ENCODE results near the gene KLK15.

KLK15 gene

DNA sequence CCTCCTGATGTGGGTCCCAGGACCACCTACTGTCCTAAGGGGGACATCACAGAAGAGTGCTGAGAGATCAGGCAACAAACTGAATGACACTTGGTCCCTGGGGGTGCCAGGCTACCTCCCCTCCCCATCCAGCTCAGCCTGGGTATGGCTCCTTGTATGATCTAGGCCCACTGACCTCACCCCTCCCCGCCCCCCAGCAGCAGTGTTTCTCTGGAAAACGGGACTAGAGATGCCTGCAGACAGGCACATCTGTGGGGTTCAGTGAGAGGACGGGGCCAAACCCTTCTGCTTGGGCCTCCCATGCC lies 33.9 kb downstream of the KLK15 start:
- no peak overlapping the region for H3K4me3 Mint-ChIP-seq
- H3K9me3 Mint-ChIP-seq: no peaks in the 10 kb centered on the region
- no peak overlapping the region for H3K27ac Mint-ChIP-seq
- H3K4me1 Mint-ChIP-seq (ENCODE audit: low read depth): peaks cover 23% of the 10 kb centered on the region
- H3K27me3 Mint-ChIP-seq (ENCODE audit: low read depth): no peaks in the 10 kb centered on the region
- peaks cover 18% of the 10 kb centered on the region for H3K36me3 Mint-ChIP-seq (ENCODE audit: low read depth)

DNA sequence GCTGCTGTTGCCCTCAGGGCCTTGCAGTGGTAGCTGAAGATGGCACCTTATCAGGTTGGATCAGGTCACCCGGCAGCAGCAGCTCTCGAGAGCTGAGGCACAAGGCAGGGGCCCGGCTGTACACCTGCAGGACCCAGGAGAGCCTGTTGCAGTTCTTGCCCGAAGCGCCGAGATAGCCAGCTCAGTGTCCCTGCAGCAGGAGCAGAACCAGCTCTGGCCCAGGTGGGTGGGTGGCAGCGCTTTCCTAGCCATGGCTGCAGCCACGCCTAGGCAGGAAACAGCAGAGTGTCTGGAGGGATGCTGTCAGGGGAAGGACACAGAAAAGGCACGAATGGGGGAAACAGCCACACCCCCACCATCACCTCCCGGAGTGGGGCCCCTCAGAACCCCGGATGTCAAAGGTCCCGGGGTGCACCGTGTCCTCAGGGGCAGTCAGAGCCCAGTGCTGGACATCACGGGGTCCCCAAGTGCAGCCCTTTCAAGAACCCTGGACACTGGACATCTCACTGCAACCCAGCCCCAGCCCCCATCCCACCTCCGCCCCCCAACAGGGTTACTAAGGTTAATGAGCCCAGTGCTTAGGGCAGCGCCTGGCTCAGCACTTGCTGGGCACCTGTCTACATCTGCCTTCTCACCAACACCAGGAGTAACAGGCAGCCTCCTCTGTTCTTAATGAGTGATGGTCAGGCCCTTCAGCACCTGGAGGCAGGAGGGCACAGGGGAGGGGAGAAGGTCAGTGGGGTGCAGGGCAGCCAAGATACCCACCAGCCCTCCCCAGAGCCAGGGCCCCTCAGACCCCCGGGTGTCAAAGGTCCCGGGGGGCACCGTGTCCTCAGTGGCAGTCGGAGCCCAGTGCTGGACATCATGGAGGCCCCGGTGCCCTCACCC lies 34.5 kb downstream of the KLK15 start:
- Mint-ChIP-seq H3K36me3 (ENCODE audit: low read depth) (peaks cover 16% of the 10 kb centered on the region), H3K4me1 (ENCODE audit: low read depth) (peaks cover 25% of the 10 kb centered on the region), H3K9me3 (no peaks in the 10 kb centered on the region), H3K27ac (no peak overlapping the region), H3K27me3 (ENCODE audit: low read depth) (no peaks in the 10 kb centered on the region), H3K4me3 (no peak overlapping the region)

DNA sequence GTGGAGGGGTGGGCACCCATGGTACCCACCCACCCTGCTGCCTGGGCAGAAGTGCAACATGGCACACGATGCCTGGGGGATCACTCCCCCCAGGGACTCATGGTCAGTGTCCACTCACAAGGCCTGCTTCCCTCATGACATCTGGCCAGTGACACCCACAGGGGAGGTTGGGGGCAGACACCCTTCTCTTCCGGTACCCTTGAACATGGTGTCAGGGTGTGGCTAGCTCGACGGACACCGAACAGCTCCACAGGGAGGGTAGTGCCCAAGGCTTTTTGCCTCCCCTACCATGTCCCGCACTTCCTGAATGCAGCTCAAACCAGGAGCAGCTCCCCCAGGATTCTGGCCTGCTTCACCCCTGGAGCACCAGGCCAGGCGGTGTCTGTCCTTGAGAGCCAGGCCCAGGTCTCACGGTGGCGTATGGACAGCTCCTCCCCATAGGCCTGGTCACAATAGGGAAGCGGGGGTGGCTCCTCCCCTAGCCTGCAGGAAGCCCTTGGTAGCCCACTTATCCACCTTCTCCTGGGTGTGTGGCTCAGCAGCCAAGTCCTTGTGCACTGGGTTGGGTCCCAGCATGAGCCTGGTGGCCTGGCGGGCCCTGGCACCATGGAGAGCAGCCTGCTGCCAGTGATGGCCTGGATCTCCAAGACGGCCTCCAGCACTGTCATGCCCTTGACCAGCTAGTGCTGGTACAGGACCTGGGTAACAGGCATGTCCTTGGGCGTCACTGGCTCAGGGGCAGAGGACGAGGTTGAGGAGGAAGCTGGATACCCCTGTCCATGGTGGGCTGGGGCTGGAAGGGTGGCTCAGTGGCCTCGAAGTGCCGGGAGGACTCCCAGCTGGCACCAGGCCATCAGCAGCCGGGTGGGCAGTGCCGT lies 35.4 kb downstream of the KLK15 start:
- H3K4me1 Mint-ChIP-seq (ENCODE audit: low read depth): peaks cover 18% of the 10 kb centered on the region
- no peak overlapping the region for H3K4me3 Mint-ChIP-seq
- no peaks in the 10 kb centered on the region for H3K27me3 Mint-ChIP-seq (ENCODE audit: low read depth)
- peaks cover 16% of the 10 kb centered on the region for H3K36me3 Mint-ChIP-seq (ENCODE audit: low read depth)
- H3K27ac Mint-ChIP-seq: no peak overlapping the region
- no peaks in the 10 kb centered on the region for H3K9me3 Mint-ChIP-seq

DNA sequence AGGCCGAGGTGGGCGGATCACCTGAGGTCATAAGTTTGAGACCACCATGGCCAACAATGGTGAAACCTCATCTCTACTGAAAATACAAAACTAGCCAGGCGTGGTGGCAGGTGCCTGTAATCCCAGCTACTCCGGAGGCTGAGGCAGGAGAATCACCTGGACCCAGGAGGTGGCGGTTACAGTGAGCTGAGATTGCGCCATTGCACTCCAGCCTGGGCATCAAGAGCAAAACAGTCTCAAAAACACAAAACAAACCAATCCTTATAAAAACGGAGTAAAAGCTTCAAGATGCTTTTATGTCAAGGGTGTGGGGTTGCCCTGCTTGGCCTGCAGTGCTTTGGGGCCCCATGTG lies 36.0 kb downstream of the KLK15 start:
- H3K27ac Mint-ChIP-seq: no peak overlapping the region
- no peaks in the 10 kb centered on the region for H3K27me3 Mint-ChIP-seq (ENCODE audit: low read depth)
- no peak overlapping the region for H3K4me3 Mint-ChIP-seq
- peaks cover 13% of the 10 kb centered on the region for H3K36me3 Mint-ChIP-seq (ENCODE audit: low read depth)
- no peaks in the 10 kb centered on the region for H3K9me3 Mint-ChIP-seq
- peaks cover 13% of the 10 kb centered on the region for H3K4me1 Mint-ChIP-seq (ENCODE audit: low read depth)

DNA sequence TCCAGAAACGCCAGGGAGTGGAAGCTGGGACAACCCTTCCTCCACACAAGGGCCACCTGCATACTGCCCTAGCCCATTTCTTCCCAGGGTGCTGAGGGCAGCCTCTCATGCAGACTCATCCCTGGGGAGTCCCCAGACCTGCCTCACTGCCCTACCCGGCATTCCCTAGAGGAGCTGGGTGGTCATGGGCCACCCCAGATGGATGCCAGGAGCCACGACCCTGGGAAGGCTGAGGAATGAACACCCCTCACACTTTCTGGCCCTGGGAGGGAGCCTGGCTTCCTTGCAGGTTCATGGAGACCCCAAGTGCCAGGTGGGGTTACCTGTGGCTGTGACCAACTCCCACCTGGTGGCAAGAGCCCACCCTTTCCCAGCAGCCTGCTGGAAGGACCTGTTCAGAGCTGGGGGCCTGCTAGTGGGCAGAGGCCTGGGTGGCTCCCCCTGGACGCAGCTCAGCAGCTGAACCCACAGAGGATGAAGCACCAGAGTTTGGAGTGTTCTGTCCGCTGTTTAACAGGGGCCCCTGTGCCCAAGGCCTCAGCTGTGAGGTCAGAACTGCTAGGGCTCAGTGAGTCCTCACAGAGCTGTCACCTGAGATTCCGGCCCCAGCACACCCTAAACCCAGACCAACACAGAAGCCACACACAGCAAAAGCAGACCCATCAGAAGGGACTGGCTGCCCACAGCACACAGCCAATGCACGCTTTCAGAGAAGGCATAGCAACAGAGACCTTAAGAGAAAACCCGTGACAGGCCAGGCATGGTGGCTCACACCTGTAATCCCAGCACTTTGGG lies 36.5 kb downstream of the KLK15 start:
- Mint-ChIP-seq H3K27ac (no peak overlapping the region), H3K36me3 (ENCODE audit: low read depth) (peaks cover 13% of the 10 kb centered on the region), H3K4me1 (ENCODE audit: low read depth) (peaks cover 7% of the 10 kb centered on the region), H3K9me3 (no peaks in the 10 kb centered on the region), H3K4me3 (no peak overlapping the region), H3K27me3 (ENCODE audit: low read depth) (no peaks in the 10 kb centered on the region)

DNA sequence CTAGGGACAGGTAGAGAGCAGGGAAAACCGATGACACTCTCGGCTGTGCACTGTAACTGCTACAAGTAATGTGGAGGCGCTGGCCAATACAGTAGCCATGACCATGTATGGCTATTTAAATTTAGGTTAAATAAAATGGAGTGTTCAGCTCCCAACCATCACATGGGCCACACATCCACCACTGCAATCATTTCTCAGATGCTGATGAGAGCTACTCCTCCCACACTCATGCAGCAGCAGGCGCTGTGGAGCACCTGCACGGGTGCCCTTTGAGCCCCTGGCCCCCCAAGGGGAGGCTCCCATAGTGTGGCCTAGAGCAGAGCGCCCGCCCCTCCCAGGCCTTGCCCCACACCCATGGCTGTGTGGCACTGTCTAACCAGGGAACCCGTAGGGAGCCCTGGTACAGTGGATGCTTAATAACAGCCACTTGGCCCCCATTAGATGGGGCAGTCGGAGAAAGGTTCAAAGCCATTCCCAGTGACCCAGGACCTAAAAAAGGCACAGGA lies 37.2 kb downstream of the KLK15 start:
- Mint-ChIP-seq H3K36me3 (ENCODE audit: low read depth) (peaks cover 12% of the 10 kb centered on the region), H3K27ac (no peak overlapping the region), H3K4me3 (no peak overlapping the region), H3K9me3 (no peaks in the 10 kb centered on the region), H3K4me1 (ENCODE audit: low read depth) (peaks cover 7% of the 10 kb centered on the region), H3K27me3 (ENCODE audit: low read depth) (no peaks in the 10 kb centered on the region)

- Mint-ChIP-seq H3K9me3 (no peaks in the 10 kb centered on the region), H3K27ac (no peak overlapping the region), H3K4me1 (ENCODE audit: low read depth) (peaks cover 7% of the 10 kb centered on the region), H3K4me3 (no peak overlapping the region), H3K27me3 (ENCODE audit: low read depth) (no peaks in the 10 kb centered on the region), H3K36me3 (ENCODE audit: low read depth) (peaks cover 7% of the 10 kb centered on the region)
These were observed 37.7 kb downstream of the KLK15 start for GRCh38 chr19:50795664-50796073.

DNA sequence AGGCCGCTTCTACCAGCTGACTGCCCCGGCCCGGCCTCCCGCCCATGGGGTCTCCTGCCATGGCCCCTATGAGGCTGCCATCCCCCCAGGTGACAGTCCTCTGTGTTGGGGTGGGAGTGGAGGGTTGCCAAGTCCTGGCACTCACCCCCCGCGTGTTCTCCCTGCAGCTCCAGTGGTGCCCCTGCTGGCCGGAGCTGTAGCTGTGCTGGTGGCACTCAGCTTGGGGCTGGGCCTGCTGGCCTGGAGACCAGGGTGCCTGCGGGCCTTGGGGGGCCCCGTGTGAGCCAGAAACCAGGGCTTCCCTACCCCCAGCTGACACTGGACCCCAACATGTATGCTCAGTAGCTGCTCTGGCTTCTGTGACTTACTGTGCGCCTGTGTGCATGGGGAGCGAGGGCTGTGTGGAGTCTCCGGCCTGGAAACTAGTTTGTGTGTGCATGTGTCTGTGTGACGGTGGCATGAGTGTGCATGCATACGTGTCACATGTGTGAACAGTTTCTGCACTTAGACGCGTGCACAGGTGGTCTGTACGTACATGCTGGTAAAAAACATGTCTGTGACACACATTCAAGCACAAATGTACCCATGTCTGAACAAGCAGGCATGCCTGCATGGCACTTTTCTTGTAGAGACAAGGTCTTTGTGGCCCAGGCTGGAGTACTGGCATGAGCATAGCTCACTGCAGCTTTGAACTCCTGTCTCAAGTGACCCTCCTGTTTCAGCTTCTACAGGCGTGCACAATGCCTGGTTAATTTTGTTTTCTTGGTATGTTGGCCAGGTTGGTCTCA lies 38.3 kb downstream of the KLK15 start:
- Mint-ChIP-seq H3K27ac (no peak overlapping the region), H3K4me1 (ENCODE audit: low read depth) (peaks cover 6% of the 10 kb centered on the region), H3K9me3 (no peaks in the 10 kb centered on the region), H3K36me3 (ENCODE audit: low read depth) (peaks cover 5% of the 10 kb centered on the region), H3K4me3 (no peak overlapping the region), H3K27me3 (ENCODE audit: low read depth) (no peaks in the 10 kb centered on the region)

DNA sequence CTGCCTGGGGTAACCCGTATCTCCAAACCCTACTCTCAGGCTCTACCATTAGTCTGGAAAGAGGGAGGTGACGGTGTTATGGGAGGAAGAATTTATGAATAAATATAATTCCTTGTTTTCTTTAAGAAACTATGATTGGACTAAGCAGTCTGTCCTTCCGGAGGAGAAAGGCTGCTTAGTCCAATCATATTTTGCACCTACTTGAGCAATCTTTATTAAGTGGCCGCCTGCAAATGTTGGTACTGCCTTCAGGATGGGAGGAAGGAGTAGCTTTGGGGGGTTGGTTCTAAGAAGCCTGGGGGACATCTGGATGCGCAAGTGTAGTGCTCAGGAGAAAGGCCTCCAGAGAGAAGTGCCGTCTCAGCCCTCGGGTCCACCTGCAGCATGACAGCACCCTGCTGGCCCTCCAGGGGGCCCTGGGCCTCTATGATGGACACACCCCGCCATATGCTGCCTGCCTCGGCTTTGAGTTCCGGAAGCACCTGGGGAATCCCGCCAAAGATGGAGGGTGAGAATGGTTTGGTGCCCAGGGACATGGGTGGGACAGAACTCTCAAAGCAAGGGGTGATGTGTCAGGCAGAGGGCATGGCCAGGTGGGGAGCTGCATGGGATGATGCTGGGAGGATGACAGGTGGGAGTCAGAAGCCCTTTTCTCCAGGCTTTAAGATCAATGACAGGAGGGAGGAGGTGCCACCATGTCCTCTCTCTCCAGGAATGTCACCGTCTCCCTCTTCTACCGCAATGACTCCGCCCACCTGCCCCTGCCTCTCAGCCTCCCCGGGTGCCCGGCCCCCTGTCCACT lies 39.1 kb downstream of the KLK15 start:
- no peak overlapping the region for H3K4me3 Mint-ChIP-seq
- no peaks in the 10 kb centered on the region for H3K9me3 Mint-ChIP-seq
- H3K4me1 Mint-ChIP-seq (ENCODE audit: low read depth): peaks cover 4% of the 10 kb centered on the region
- peak overlapping the region; percentile 57 for H3K27ac Mint-ChIP-seq
- no peaks in the 10 kb centered on the region for H3K27me3 Mint-ChIP-seq (ENCODE audit: low read depth)
- peaks cover 5% of the 10 kb centered on the region for H3K36me3 Mint-ChIP-seq (ENCODE audit: low read depth)

DNA sequence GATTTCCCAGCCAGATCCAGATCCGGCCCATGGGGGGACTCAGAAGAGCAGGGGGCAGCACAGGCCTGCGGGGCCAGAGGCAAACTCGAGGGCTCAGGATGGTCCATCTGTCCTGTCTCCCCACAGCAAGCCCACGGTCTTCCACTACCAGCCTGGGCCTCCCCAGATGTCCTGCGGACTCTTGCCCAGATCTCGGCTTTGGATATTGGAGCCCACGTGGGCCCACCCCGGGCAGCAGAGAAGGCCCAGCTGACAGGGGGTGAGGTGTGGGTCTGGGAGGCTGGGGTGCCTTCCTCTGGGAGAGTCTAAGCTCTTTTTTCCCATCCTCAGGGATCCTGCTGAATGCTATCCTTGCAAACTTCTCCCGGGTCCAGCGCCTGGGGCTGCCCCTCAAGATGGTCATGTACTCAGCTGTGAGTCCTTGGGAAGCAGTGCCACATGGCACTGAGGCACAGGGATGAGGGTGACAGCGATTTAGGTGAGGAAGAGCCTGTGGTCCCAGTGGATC lies 39.8 kb downstream of the KLK15 start:
- Mint-ChIP-seq H3K4me3 (no peak overlapping the region), H3K27ac (peak overlapping the region; percentile 26), H3K9me3 (no peaks in the 10 kb centered on the region), H3K27me3 (ENCODE audit: low read depth) (no peaks in the 10 kb centered on the region), H3K36me3 (ENCODE audit: low read depth) (peaks cover 5% of the 10 kb centered on the region), H3K4me1 (ENCODE audit: low read depth) (peaks cover 4% of the 10 kb centered on the region)

DNA sequence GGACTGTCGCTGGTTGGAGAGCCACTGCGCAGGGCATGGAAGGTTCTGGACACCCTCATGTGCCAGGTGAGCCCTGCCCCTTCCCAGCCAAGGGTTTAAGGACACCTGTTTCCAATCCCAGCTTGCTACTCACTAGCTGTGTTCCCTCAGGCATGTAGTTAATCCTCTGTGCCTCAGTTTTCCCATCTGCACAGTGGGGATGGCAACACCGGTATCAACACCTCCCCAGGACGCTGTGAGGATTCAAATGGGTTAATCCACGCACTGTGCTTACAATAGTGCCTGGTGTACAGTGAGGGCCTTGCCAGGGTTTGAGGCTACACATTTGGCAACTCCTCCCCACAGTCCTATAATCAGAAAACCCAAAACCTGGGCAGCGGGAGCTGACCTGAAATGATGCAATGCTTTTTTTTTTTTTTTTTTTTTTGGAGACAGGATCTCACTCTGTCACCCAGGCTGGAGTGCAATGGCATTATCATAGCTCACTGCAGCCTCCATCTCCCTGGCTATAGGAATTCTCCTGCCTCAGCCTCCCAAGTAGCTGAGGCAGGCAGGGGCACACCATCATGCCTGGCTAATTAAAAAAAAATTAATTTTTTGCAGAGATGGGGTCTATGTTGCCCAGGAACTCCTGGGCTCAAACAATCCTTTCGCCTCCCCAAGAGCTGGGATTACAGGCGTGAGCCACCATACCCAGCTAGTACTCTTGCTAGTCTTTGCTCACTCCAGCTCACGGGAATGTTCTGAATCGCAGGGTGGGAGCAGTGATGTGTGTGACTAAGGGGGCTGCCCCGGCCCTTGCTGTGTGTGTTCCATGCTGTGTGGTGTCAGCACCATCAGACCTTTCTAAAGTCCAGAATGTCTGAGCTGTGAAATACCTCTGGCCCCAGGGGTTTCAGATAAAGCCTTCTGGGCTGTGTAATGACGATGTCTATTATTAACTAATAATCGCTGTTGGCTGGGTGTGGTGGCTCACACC lies 40.8 kb downstream of the KLK15 start:
- Mint-ChIP-seq H3K4me3 (no peak overlapping the region), H3K27me3 (ENCODE audit: low read depth) (no peaks in the 10 kb centered on the region), H3K9me3 (no peaks in the 10 kb centered on the region), H3K27ac (no peak overlapping the region), H3K4me1 (ENCODE audit: low read depth) (peaks cover 4% of the 10 kb centered on the region), H3K36me3 (ENCODE audit: low read depth) (peaks cover 2% of the 10 kb centered on the region)

- no peaks in the 10 kb centered on the region for H3K27me3 Mint-ChIP-seq (ENCODE audit: low read depth)
- H3K4me1 Mint-ChIP-seq (ENCODE audit: low read depth): peaks cover 4% of the 10 kb centered on the region
- H3K9me3 Mint-ChIP-seq: no peaks in the 10 kb centered on the region
- no peaks in the 10 kb centered on the region for H3K36me3 Mint-ChIP-seq (ENCODE audit: low read depth)
- H3K27ac Mint-ChIP-seq: no peak overlapping the region
- no peak overlapping the region for H3K4me3 Mint-ChIP-seq
These were observed 41.6 kb downstream of the KLK15 start for GRCh38 chr19:50791594-50792271.
